ENCODE data around the gene TET1. TPM values are rescaled to one million over a fixed set of nuclear protein-coding genes. Genes with fewer than 3 reads are reported as not detected.

TET1 gene
- total RNA-seq, 4 donors from 2014 or later: 8.5 to 16.4 (median 10.4) TPM

DNA sequence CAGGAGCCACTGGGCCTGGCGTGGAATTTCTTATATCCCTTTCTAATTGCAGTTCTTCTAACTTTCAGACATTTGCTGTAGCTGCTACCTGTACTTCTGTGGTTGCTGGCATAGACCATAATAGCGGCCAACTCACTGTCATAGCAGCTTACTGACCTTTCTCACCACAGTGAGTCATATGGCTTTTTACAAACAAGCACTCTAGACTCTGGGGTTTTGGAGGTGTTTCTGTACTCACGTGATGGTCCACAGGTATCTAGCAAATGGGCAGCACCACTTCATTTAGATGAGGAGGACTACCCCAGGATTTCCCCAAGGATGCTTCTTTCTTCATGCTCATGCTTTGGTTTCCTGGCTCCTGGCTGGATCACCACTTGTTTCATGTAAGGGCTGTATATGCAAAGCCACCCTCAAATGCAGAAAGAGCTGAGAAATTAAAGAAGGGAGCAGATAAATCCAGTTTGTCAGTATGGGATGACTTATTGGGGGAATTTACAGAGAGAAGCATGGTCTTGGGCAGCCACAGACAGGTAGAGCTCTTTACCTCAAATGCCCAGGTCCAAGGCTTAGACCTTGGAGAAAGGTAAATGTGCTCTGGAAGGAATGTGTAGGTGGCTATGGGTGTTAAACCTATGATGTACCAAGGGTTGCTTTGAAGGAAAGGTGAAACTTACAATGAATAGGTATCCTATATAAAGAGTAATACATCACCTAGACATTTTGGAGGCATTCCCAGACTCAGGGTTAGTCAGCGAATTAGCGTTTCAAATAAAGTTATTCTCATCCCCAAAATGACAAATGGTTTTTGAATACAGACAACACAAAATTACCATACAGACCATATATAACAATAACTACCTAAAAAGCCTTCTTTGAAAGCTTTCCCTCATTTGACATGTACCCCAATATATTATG, 16.9 kb upstream of the TET1 start:
- TF ChIP-seq, protein P1, sequence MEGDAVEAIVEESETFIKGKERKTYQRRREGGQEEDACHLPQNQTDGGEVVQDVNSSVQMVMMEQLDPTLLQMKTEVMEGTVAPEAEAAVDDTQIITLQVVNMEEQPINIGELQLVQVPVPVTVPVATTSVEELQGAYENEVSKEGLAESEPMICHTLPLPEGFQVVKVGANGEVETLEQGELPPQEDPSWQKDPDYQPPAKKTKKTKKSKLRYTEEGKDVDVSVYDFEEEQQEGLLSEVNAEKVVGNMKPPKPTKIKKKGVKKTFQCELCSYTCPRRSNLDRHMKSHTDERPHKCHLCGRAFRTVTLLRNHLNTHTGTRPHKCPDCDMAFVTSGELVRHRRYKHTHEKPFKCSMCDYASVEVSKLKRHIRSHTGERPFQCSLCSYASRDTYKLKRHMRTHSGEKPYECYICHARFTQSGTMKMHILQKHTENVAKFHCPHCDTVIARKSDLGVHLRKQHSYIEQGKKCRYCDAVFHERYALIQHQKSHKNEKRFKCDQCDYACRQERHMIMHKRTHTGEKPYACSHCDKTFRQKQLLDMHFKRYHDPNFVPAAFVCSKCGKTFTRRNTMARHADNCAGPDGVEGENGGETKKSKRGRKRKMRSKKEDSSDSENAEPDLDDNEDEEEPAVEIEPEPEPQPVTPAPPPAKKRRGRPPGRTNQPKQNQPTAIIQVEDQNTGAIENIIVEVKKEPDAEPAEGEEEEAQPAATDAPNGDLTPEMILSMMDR (IDR thresholded peaks at IDR 0.05; ENCODE audit: low read depth): no peak

DNA sequence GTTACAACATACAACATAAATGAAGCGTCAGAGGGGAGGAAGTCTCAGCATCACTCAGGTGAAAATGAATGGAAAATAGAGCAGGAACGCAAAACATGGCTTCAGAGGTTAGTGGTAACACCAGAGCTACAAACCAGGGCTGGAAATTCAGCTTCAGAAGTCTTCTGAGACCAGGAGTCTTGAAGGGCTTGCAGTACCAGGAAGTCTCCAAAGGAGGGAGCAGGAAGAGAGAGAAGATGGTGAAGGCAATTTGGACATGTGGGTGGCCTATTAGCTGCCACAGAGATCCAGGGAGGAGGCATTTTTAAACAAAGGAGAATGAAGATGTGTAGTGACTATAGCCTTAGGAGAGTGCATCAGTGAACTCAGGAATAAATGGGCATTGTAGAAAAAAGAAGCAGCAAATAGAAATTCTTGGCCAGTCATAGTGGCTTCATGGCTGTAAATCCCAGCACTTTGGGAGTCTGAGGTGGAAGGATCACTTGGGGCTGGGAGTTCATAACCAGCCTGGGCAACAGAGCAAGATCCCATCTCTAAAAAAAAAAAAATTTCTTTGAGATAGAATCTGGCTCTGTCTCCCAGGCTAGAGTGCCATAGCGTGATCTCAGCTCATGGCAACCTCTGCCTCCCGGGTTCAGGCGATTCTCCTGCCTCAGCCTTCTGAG, 9.3 kb upstream of the TET1 start:
- TF ChIP-seq, protein P1 (IDR thresholded peaks at IDR 0.05; ENCODE audit: low read depth): no peak

DNA sequence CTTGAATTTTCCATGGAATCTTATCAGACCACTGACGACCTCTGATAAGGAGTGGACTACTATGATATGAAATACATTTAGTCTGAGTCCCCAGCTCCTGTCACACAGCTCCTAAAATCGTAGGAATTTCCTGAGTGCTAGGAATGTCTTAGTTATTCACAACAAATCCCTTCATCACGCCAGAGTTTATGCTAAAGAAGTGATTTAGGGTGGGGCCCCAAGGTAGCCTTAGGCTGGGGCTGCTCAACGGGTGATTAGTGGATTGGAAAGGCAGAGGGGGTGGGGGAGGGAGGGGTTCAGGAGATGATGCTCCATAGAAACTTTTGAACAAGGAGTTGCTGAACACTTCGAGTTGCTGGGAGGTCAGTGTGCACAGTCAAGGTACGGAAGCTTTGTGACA, 7.0 kb upstream of the TET1 start:
- TF ChIP-seq, protein P1 (IDR thresholded peaks at IDR 0.05; ENCODE audit: low read depth): no peak

DNA sequence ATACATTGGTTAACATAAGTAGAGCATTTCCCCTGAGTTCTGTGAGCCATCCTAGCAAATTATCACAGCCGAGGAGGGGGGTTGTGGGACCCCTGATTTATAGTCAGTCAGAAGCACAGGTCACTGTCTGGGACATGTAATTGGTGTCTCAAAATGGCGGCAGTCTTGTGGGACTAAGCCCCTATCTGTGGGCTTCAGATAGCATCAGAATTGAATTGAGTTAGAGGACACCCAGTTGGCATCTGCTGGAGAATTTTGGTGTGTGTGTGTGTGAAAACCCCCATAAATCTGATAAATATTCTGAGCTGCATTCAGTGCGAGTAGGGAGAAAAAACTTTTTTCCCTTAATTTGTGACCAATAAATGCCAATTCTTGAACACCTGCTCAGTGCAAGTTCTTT, 6.5 kb upstream of the TET1 start:
- TF ChIP-seq, protein P1 (IDR thresholded peaks at IDR 0.05; ENCODE audit: low read depth): no peak

DNA sequence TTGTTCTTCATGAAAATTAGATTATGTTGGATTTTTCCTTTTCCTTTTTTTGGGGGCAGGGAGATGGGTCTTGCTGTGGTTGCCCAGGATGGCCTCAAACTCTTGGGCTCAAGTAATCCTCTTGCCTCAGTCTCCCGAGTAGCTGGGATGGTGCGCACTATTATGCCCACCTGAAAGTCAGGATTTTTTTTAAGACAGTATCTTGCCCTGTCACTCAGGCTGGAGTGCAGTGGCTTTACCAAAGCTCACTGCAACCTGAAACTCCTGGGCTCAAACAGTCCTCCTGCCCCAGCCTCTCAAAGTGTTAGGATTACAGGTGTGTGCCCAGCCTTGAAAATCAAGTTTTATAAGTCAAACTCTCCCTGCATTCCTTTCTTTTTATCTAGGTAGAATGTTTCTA, 1.7 kb upstream of the TET1 start:
- TF ChIP-seq, protein P1 (IDR thresholded peaks at IDR 0.05; ENCODE audit: low read depth): no peak

DNA sequence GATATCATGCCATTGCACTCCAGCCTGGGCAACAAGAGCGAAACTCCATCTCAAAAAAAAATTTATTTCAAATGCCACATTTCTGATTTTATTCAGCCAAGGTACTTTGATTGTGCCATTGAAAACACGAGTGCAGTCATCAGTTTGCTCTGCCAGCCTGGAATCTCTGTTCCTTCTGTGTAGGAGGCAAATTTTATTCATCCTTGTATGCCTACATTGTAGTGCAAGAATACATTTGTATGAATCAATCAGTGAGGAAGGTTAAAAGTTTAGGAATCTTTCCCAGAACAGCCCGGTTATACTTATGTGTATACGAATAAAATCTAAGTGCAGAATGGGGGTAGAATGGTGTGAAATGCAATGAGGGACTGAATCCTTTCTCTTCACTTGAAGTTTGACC, 886 bp upstream of the TET1 start:
- TF ChIP-seq, protein P1 (IDR thresholded peaks at IDR 0.05; ENCODE audit: low read depth): no peak

DNA sequence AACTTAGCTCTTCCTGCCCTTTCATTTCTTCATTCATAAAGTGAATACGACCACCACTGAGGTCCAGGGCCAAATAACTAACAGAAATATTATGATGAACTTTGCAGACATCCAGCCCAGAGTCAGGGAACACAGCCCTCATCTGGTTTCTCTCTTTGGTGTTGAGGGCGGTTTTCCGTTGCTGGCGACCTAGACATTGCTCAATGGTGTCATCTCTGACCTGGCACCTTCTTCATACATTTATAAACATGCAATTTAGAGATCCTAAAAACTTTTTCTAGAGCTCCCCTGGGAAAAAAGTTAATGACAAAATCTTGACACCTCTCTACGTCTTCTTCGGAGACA, 324 bp upstream of the TET1 start:
- TF ChIP-seq, protein P1 (IDR thresholded peaks at IDR 0.05; ENCODE audit: low read depth): no peak
